Peyer's patch (tissue), 4 donors: ENCODE data around the gene PHKG1.

Source experiments
- POLR2A ChIP-seq, 2 donors: fragments of 450-650 bp; IDR thresholded peaks; one replicate each; pipeline ENCODE4 v1.5.1; 2017; ENCODE audit warnings: antibody characterized with exemption in 2 of 2, mild to moderate bottlenecking in 2 of 2, moderate library complexity in 2 of 2
- TF ChIP-seq, protein P1 (sequence below), 6 experiments: fragments of 450-650 bp in 4 of 6; fragments of 200-600 bp in 2 of 6; sonication (generic) in 1 of 6; IDR thresholded peaks; one replicate each; pipeline ENCODE4 v1.5.1; 2017 to 2019; ENCODE audit warnings: antibody characterized with exemption in 6 of 6, mild to moderate bottlenecking in 3 of 6, moderate library complexity in 1 of 6

DNA sequence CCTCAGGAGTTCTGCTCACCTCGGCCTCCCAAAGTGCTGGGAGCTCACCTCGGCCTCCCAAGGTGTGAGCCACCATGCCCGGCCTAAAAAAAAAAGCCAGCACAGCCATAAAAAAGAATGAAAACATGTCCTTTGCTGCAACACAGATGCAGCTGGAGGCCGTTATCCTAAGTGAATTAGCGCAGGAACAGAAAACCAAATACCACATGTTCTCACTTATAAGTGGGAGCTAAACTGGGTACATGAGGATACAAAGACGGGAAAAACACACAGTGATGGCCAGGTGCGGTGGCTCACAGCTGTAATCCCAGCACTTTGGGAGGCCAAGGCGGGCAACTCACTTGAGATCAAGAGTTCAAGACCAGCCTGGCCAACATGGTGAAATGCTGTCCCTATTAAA, 62.4 kb downstream of the PHKG1 start:
- no peak for TF ChIP-seq POLR2A (IDR thresholded peaks at IDR 0.05)
- TF ChIP-seq, protein P1, sequence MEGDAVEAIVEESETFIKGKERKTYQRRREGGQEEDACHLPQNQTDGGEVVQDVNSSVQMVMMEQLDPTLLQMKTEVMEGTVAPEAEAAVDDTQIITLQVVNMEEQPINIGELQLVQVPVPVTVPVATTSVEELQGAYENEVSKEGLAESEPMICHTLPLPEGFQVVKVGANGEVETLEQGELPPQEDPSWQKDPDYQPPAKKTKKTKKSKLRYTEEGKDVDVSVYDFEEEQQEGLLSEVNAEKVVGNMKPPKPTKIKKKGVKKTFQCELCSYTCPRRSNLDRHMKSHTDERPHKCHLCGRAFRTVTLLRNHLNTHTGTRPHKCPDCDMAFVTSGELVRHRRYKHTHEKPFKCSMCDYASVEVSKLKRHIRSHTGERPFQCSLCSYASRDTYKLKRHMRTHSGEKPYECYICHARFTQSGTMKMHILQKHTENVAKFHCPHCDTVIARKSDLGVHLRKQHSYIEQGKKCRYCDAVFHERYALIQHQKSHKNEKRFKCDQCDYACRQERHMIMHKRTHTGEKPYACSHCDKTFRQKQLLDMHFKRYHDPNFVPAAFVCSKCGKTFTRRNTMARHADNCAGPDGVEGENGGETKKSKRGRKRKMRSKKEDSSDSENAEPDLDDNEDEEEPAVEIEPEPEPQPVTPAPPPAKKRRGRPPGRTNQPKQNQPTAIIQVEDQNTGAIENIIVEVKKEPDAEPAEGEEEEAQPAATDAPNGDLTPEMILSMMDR (IDR thresholded peaks at IDR 0.05): no peak
